Thymus (tissue), 11 donors: ENCODE measurements around the gene CRB2. TPM values are rescaled to one million over a fixed set of nuclear protein-coding genes. Genes with fewer than 3 reads are reported as not detected.

Source experiments
- DNase-seq, 9 donors: peaks; one replicate each; pipeline ENCODE4 v3.0.0-alpha.2; 2013; ENCODE audit warnings: low spot score in 9 of 9, low read depth in 6 of 9, missing footprints in 1 of 9
- H3K27ac ChIP-seq, 2 donors: one replicate each; pipeline ENCODE4 v1.5.1; 2013; ENCODE audit warnings: control low read depth in 1 of 2, low read depth in 1 of 2, low read length in 1 of 2, mild to moderate bottlenecking in 1 of 2, moderate library complexity in 1 of 2
- H3K27me3 ChIP-seq, 2 donors: one replicate each; pipeline ENCODE4 v1.5.1; 2013; ENCODE audit warnings: low read length in 1 of 2; ENCODE audit not compliant: control insufficient read depth in 2 of 2, insufficient read depth in 1 of 2
- H3K36me3 ChIP-seq, 2 donors: one replicate each; pipeline ENCODE4 v1.5.1; 2013; ENCODE audit warnings: low read length in 1 of 2, mild to moderate bottlenecking in 1 of 2, moderate library complexity in 1 of 2; ENCODE audit not compliant: control insufficient read depth in 2 of 2, insufficient read depth in 2 of 2
- H3K4me1 ChIP-seq, 2 donors: one replicate each; pipeline ENCODE4 v1.5.1; 2013; ENCODE audit warnings: low read length in 2 of 2; ENCODE audit not compliant: control insufficient read depth in 2 of 2, insufficient read depth in 2 of 2
- H3K4me3 ChIP-seq, 2 donors: one replicate each; pipeline ENCODE4 v1.5.1; 2013; ENCODE audit warnings: low read length in 2 of 2, control low read depth in 1 of 2, mild to moderate bottlenecking in 1 of 2
- H3K9me3 ChIP-seq, 2 donors: one replicate each; pipeline ENCODE4 v1.5.1; 2013; ENCODE audit warnings: low read length in 1 of 2, mild to moderate bottlenecking in 1 of 2; ENCODE audit not compliant: control insufficient read depth in 2 of 2, insufficient read depth in 1 of 2
- WGBS: extraction: QIAGEN DNeasy Blood & Tissue Kit; methylation state at CpG from one replicate; pipeline ENCODE4 v1.1.7; 2013; 5-methylcytosine and 5-hydroxymethylcytosine counted together
- polyA plus RNA-seq: library from polyadenylated mRNA; stranded (reverse); fragments of 200-250 nt; gene quantifications from one replicate; pipeline ENCODE4 v1.2.3, GENCODE V29; 2013
- total RNA-seq: library from RNA; stranded (reverse); fragments of 120-200 nt; gene quantifications from one replicate; pipeline ENCODE4 v1.2.4, GENCODE V29; 2013
- donor health status: healthy.

CRB2 gene
- total and polyA plus RNA-seq, 2 donors: 0.21 to 0.61 TPM

- DNase-seq: peak in 1 of 9 donors; percentile 36
- peaks cover 15 to 48% of the 10 kb centered on the region in 2 donors for H3K4me1 ChIP-seq
- no peak overlapping the region for H3K27ac ChIP-seq
Observed at GRCh38 chr9:123318202-123318601, 37.8 kb upstream of the CRB2 start.

GRCh38 chr9:123318961-123319421 is 37.0 kb upstream of the CRB2 start:
- H3K9me3 ChIP-seq: no peaks in the 10 kb centered on the region
- WGBS: 91% methylated on average over 7 of the region's 7 CpGs
- H3K27me3 ChIP-seq: no peaks in the 10 kb centered on the region
- no peak for DNase-seq
- peak overlapping the region; percentile 25 to 32 for H3K27ac ChIP-seq
- H3K36me3 ChIP-seq: no peaks in the 10 kb centered on the region
- H3K4me3 ChIP-seq: no peak overlapping the region
- H3K4me1 ChIP-seq: peaks cover 18 to 56% of the 10 kb centered on the region in 2 donors

More at GRCh38 chr9:123318202-123318601, 37.8 kb upstream of the CRB2 start:
- no peaks in the 10 kb centered on the region for H3K27me3 ChIP-seq
- no peak overlapping the region for H3K4me3 ChIP-seq
- no peaks in the 10 kb centered on the region for H3K9me3 ChIP-seq
- H3K36me3 ChIP-seq: no peaks in the 10 kb centered on the region
- 84% methylated on average over 7 of the region's 7 CpGs for WGBS

- peaks cover 18 to 62% of the 10 kb centered on the region in 2 donors for H3K4me1 ChIP-seq
- WGBS: 96% methylated on average over 14 of the region's 14 CpGs
Observed at GRCh38 chr9:123319541-123320339, 36.3 kb upstream of the CRB2 start.

GRCh38 chr9:123320814-123321213 is 35.2 kb upstream of the CRB2 start:
- 98% methylated on average over 5 of the region's 5 CpGs for WGBS
- Histone ChIP-seq H3K27ac (no peak overlapping the region), H3K36me3 (no peaks in the 10 kb centered on the region), H3K27me3 (no peaks in the 10 kb centered on the region), H3K4me3 (no peak overlapping the region), H3K9me3 (no peaks in the 10 kb centered on the region), H3K4me1 (peaks cover 18 to 69% of the 10 kb centered on the region in 2 donors)
- no peak for DNase-seq

More at GRCh38 chr9:123319541-123320339, 36.3 kb upstream of the CRB2 start:
- Histone ChIP-seq H3K4me3 (no peak overlapping the region), H3K27ac (no peak overlapping the region), H3K36me3 (no peaks in the 10 kb centered on the region), H3K27me3 (no peaks in the 10 kb centered on the region), H3K9me3 (no peaks in the 10 kb centered on the region)
- no peak for DNase-seq

GRCh38 chr9:123321616-123322272 is 34.3 kb upstream of the CRB2 start:
- DNase-seq: no peak
- Histone ChIP-seq H3K36me3 (no peaks in the 10 kb centered on the region), H3K27ac (peak overlapping the region; percentile 31 to 90), H3K9me3 (no peaks in the 10 kb centered on the region), H3K4me1 (peaks cover 21 to 76% of the 10 kb centered on the region in 2 donors), H3K27me3 (no peaks in the 10 kb centered on the region), H3K4me3 (no peak overlapping the region)
- 96% methylated on average over 7 of the region's 7 CpGs for WGBS

GRCh38 chr9:123322273-123323195 is 33.5 kb upstream of the CRB2 start:
- Histone ChIP-seq H3K27ac (peak overlapping the region; percentile 90 to 94), H3K36me3 (no peaks in the 10 kb centered on the region), H3K9me3 (no peaks in the 10 kb centered on the region), H3K4me3 (peak overlapping the region; percentile 4 to 15), H3K27me3 (no peaks in the 10 kb centered on the region), H3K4me1 (peaks cover 22 to 80% of the 10 kb centered on the region in 2 donors)
- DNase-seq: peak in 6 of 9 donors; percentile 59 to 89 (median 70)
- WGBS: 23% methylated on average over 11 of the region's 11 CpGs

GRCh38 chr9:123323196-123324013 is 32.6 kb upstream of the CRB2 start:
- Histone ChIP-seq H3K27me3 (no peaks in the 10 kb centered on the region), H3K36me3 (no peaks in the 10 kb centered on the region), H3K4me1 (peaks cover 22 to 78% of the 10 kb centered on the region in 2 donors), H3K27ac (peak overlapping the region; percentile 90 to 94), H3K9me3 (no peaks in the 10 kb centered on the region), H3K4me3 (peak overlapping the region; percentile 4 to 15)
- WGBS: 65% methylated on average over 13 of the region's 13 CpGs
- no peak for DNase-seq

- DNase-seq: no peak
- H3K4me3 ChIP-seq: no peak overlapping the region
- H3K36me3 ChIP-seq: no peaks in the 10 kb centered on the region
- H3K9me3 ChIP-seq: no peaks in the 10 kb centered on the region
- H3K27me3 ChIP-seq: no peaks in the 10 kb centered on the region
- H3K27ac ChIP-seq: no peak overlapping the region
- 97% methylated on average over 10 of the region's 10 CpGs for WGBS
- H3K4me1 ChIP-seq: peaks cover 22 to 64% of the 10 kb centered on the region in 2 donors
Observed at GRCh38 chr9:123324767-123325183, 31.2 kb upstream of the CRB2 start.
